Dendritic cell treated with granulocyte-macrophage colony-stimulating factor and Interleukin-4, amounts not matched to agents 40 ng/mL and 50 ng/mL, for 4 days (primary cell): Measurements from ENCODE around the gene MT1X.

ENCODE experiments used
- H3K27ac Mint-ChIP-seq: one replicate; pipeline ENCODE4 v1.8.0; 2022; ENCODE audit warnings: mild to moderate bottlenecking, mixed read lengths
- H3K27me3 Mint-ChIP-seq: one replicate; pipeline ENCODE4 v1.8.0; 2022; ENCODE audit warnings: mild to moderate bottlenecking, mixed read lengths
- H3K36me3 Mint-ChIP-seq: one replicate; pipeline ENCODE4 v1.8.0; 2022; ENCODE audit warnings: low read depth, mixed read lengths
- H3K4me1 Mint-ChIP-seq: one replicate; pipeline ENCODE4 v1.8.0; 2022; ENCODE audit warnings: low read depth, mixed read lengths
- H3K4me3 Mint-ChIP-seq: one replicate; pipeline ENCODE4 v1.8.0; 2022; ENCODE audit warnings: mild to moderate bottlenecking, moderate library complexity, mixed read lengths
- H3K9me3 Mint-ChIP-seq: one replicate; pipeline ENCODE4 v1.8.0; 2022; ENCODE audit warnings: mixed read lengths
- intact Hi-C: fragments of 100-400 bp; cut with micrococcal nuclease; formaldehyde crosslinking; loops from one replicate; pipeline ENCODE4 v1.15.0; 2022

Gene MT1X

DNA sequence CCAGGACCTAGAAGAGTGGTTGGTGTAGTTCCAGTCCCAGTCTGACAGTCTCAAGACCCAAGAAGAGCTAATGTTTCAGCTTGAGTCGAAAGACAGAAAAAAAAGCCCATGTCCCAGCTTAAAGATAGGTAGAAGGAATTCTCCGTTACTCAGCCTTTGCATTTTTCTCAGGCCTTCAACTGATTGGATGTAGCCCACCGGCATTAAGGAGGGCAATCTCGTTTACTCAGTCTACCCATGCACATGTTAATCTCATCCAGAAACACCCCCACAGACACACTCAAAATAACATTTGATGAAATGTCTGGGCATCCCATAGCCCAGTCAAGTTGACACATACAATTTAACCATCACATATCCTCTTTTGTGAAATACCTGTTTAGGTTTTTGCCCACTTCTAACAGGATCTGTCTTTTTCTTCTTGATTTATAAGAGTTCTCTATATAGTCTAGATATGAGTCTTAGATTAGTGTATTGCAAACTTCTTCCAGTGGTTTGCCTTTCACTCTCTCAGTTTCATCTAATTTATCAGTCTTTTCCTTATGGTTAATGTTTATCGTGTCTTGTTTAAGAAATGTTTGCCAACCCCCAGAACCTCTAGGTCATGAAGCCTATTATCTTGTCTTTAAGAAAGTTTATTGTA is 40.1 kb downstream of the MT1X start:
- Mint-ChIP-seq H3K27ac (no peak overlapping the region), H3K4me1 (no peaks in the 10 kb centered on the region), H3K9me3 (no peaks in the 10 kb centered on the region), H3K36me3 (no peaks in the 10 kb centered on the region), H3K27me3 (peaks cover 8% of the 10 kb centered on the region), H3K4me3 (no peak overlapping the region)
- intact Hi-C loops, result no loop called here

DNA sequence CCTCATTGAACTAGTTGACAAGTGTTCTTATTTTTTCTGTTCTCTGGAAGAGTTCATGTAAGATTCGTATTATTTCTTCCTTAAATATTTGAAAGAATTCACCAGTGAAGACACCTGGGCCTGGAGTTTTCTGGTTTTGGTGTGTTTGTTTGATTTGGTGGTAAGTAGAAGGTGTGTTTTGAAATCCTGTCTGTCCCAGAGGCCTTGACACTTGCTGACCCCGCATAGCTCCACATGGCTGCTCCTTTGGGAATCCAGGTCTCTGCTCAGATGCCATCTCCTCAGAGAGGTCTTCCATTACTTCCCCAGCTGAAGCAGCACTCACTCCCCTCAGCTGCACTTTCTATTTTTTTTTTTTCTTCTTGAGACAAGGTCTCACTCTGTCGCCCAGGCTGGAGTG is 41.9 kb downstream of the MT1X start:
- H3K27ac Mint-ChIP-seq, result no peak overlapping the region
- H3K27me3 Mint-ChIP-seq, result peaks cover 8% of the 10 kb centered on the region
- intact Hi-C loops, result no loop called here
- H3K4me3 Mint-ChIP-seq, result no peak overlapping the region
- no peaks in the 10 kb centered on the region for H3K9me3 Mint-ChIP-seq
- peaks cover 5% of the 10 kb centered on the region for H3K4me1 Mint-ChIP-seq
- no peaks in the 10 kb centered on the region for H3K36me3 Mint-ChIP-seq

DNA sequence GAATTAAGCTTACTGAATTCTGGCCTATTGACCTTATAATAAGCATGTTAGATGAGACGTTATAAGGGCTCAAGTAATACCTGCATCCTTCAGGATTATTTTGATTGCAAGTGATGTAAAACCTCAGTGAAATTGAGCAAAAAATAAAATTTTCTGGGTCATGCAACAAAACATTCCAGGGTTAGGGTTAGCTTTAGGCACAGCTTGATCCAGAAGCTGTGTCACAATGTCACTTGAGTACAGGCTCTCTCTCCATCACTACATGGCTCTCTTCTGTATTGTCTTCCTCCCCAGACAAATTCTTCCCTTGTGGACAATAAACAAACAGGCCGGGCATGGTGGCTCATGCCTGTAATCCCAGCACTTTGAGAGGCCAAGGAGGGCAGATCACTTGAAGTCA is 44.0 kb downstream of the MT1X start:
- Mint-ChIP-seq H3K4me3 (no peak overlapping the region), H3K27me3 (peaks cover 8% of the 10 kb centered on the region), H3K36me3 (peaks cover 7% of the 10 kb centered on the region), H3K9me3 (no peaks in the 10 kb centered on the region), H3K27ac (no peak overlapping the region), H3K4me1 (peaks cover 17% of the 10 kb centered on the region)
- intact Hi-C loops, result no loop called here

DNA sequence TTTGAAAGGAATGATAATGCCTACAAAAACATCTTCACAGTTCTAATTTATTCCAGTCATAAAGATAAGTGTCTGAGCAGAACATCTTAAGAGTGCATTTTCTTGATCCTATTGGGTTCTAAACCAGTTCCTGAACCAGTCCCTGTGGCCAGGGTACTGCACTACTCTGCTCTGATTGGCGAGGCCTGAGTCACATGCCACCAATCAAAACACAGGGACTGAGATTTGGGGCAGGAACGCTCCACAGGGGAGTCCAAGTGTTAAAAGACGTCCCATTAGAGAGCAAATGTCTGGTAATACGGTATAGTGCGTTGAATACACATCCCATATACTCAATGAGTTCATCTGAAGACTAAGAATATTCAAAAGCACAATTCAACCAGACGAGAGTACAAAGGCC is 44.7 kb downstream of the MT1X start:
- intact Hi-C loops, result no loop called here
- Mint-ChIP-seq H3K27me3 (peaks cover 6% of the 10 kb centered on the region), H3K27ac (no peak overlapping the region), H3K4me1 (peaks cover 17% of the 10 kb centered on the region), H3K36me3 (peaks cover 7% of the 10 kb centered on the region), H3K4me3 (no peak overlapping the region), H3K9me3 (no peaks in the 10 kb centered on the region)

DNA sequence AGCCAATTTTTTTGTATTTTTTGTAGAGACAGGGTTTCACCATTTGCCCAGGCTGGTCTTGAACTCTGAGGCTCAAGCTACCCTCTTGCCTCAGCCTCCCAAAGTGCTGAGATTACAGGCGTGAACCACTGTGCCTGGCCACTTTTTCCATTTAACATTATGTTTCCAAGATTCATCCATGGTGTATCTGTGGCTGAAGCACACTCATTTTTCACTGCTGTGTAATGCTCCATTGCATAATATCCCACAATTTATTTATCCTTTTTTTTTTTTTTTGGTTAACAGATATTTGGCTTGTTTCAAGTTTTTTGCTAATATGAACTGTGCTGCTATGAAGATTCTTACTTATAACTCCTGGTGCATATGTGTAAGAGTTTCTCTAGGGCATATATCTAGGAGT is 45.8 kb downstream of the MT1X start:
- H3K27me3 Mint-ChIP-seq, result no peaks in the 10 kb centered on the region
- H3K36me3 Mint-ChIP-seq, result peaks cover 7% of the 10 kb centered on the region
- H3K4me1 Mint-ChIP-seq, result peaks cover 17% of the 10 kb centered on the region
- H3K9me3 Mint-ChIP-seq, result no peaks in the 10 kb centered on the region
- no peak overlapping the region for H3K27ac Mint-ChIP-seq
- H3K4me3 Mint-ChIP-seq, result no peak overlapping the region
- intact Hi-C loops, result no loop called here

DNA sequence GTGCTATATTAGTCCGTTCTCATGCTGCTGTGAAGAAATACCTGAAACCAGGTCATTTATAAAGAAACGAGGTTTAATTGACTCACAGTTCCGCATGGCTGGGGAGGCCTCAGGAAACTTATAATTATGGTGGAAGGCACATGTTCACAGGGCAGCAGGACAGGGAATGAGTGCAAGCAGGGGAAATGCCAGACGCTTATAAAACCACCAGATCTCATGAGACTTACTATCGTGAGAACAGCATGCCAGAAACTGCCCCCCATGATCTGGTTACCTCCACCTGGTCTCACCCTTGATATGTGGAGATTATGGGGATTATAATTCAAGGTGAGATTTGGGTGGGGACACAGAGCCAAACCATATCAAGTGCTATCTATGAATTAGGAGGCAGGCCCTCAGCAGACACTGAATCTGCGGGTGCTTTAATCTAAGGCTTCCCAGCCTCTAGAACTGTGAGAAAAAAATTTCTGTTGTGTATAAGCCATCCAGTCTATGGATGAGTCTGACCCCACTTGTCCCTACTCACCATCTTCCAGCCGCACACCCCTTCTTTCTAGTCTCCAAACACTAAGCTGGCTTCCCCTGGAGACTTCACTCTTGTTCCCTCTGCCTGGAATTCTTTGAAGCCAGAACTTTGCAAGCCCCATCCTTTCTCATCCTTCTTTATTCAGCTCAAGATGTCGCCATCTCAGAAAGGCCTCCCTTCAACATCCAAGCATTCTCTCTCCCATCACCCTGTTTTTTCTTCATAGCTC is 46.9 kb downstream of the MT1X start:
- Mint-ChIP-seq H3K27me3 (no peaks in the 10 kb centered on the region), H3K36me3 (peaks cover 7% of the 10 kb centered on the region), H3K4me1 (peaks cover 17% of the 10 kb centered on the region), H3K9me3 (no peaks in the 10 kb centered on the region), H3K4me3 (peak overlapping the region; percentile 96), H3K27ac (no peak overlapping the region)
- intact Hi-C loops, result no loop called here

DNA sequence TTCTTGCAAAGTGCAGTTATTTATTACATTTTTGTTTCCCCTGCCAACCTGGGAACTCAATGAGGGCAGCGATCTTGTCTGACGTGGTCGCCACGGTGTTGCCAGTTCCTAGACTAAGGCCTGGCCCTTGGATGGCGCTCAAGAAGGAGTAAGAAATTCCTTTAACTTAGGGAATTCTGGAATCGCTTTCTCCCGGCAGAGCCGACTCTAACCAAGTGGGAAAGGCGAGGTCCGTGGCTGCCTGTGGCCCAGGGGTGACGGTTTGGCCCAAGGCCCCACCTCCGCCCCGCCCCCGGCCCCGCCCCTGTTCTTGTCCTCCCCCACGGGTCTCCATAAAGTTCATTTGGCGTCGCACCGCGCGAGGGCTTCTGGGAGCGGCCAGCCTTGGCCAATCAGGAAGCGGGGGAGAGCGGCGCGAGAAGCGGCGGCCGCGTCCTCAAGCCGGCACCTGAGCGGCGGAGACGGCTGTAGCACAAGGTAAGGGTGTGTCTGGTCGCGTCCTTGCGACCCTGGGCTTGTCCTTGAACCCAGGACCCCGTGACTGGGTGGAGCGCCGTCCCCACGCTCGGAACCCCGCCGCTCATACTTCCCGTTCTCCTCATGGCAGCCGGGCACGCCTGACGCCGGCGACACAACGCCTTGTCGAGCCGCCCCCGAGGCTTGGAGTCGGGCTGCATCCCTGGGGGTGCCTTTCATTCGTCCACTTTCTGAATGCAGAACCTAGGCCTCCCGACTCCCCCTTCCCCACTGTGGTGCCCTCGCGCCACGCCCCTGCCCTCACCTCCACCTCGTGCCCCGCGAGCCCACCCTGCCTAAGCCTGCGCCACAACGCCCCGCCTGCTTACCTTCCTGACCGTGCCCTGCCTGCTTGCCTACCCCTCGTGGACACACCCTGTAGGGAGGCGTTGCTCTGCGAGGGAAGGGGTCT is 47.7 kb downstream of the MT1X start, which contains the start of gene NUP93:
Gene NUP93 (plus strand): TSS at position 395 of the 928 bp plus-strand sequence. CDS start 18,119 bp downstream, outside the sequence.
- no peaks in the 10 kb centered on the region for H3K9me3 Mint-ChIP-seq
- peaks cover 17% of the 10 kb centered on the region for H3K4me1 Mint-ChIP-seq
- H3K27ac Mint-ChIP-seq, result no peak within 1 kb of the TSS
- peaks cover 7% of the 10 kb centered on the region for H3K36me3 Mint-ChIP-seq
- peak within 1 kb of the TSS; percentile 96 for H3K4me3 Mint-ChIP-seq
- H3K27me3 Mint-ChIP-seq, result no peaks in the 10 kb centered on the region
- intact Hi-C loops, result loop anchor here (10.0 kb wide), 1 partner anchor 205 kb away; the partner anchor contains the start of gene HERPUD1

DNA sequence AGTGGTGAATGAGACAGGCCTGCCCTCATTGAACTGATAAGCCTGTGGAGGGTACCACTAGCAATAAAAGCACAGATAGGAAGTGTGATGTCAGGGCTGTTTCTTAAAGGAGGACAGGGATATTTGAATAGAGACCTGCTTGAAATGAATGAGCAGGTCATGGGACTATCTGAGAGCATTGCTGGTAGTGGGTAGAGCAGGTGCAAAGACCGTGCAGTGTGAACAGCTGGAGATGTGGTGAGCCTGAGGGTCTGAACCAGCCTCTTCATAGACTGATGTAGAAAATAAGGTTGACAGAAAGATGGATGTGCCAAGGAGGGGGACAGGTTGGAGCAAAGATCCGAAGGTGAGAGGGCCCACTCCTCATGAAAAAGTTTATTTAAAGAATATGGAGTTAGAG is 50.1 kb downstream of the MT1X start:
- no peaks in the 10 kb centered on the region for H3K27me3 Mint-ChIP-seq
- H3K27ac Mint-ChIP-seq, result no peak overlapping the region
- no peaks in the 10 kb centered on the region for H3K9me3 Mint-ChIP-seq
- H3K36me3 Mint-ChIP-seq, result peaks cover 14% of the 10 kb centered on the region
- peaks cover 25% of the 10 kb centered on the region for H3K4me1 Mint-ChIP-seq
- H3K4me3 Mint-ChIP-seq, result no peak overlapping the region
- intact Hi-C loops, result loop anchor here (10.0 kb wide), 1 partner anchor 202 kb away; the partner anchor contains the start of gene HERPUD1

DNA sequence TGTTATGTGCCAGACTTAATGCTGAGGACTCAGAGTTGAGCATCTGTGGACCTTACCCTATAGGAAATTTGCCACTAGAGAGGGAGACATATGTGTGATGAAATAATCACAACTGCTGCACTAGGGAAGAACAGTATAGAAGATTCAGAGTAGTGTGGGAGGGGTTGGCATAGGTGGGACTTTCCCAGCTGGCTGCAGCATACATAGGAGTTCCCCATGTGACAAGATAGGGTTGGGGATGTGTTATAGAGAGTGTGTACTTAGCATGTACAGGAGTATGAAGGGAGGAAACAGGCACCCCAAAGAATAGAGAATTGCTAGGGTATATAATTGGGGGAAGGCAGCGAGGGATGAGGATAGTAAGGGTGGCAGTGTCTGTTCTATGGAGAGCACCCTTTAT is 50.6 kb downstream of the MT1X start:
- no peaks in the 10 kb centered on the region for H3K9me3 Mint-ChIP-seq
- peaks cover 25% of the 10 kb centered on the region for H3K4me1 Mint-ChIP-seq
- H3K27ac Mint-ChIP-seq, result no peak overlapping the region
- no peak overlapping the region for H3K4me3 Mint-ChIP-seq
- intact Hi-C loops, result loop anchor here (10.0 kb wide), 1 partner anchor 202 kb away; the partner anchor contains the start of gene HERPUD1
- H3K27me3 Mint-ChIP-seq, result no peaks in the 10 kb centered on the region
- H3K36me3 Mint-ChIP-seq, result peaks cover 14% of the 10 kb centered on the region
